Mesenteric fat pad (tissue), 1 donor: ENCODE measurements around the gene CXCR2. TPM values are rescaled to one million over a fixed set of nuclear protein-coding genes. Genes with fewer than 3 reads are reported as not detected.
"Not testable (repeated sequence)": the region's sequence is repeated elsewhere in the genome, so short reads cannot be mapped to it uniquely, and the experiment has no call there.

Experiments used
- DNase-seq: peaks from one replicate; pipeline ENCODE4 v3.0.0-alpha.2; 2020; ENCODE audit warnings: low spot score
- long read RNA-seq: library from polyadenylated mRNA; unstranded; transcript quantifications from one replicate; pipeline ENCODE4 v2.0.0, GENCODE V29; 2020
- total RNA-seq: library from RNA; stranded (reverse); fragmentation: NEBNext Ultra II Directional; extraction: Animal tissue kit (Norgen Biotek cat#: 25700); gene quantifications from one replicate; pipeline ENCODE4 v1.2.1, GENCODE V29; 2021
- donor health status: DM: yes; HTN: yes; CAD: no.

CXCR2 gene
- 9.9 TPM for total RNA-seq
- long read RNA-seq, transcript CXCR2-201 (3 exons, 2,879 nt), result major isoform, 5 of 14 reads
- long read RNA-seq, partial matches to known transcripts, result 0 of 14 reads
- long read RNA-seq, other reads (novel, unspliced or antisense), result 5 of 14 reads

DNA sequence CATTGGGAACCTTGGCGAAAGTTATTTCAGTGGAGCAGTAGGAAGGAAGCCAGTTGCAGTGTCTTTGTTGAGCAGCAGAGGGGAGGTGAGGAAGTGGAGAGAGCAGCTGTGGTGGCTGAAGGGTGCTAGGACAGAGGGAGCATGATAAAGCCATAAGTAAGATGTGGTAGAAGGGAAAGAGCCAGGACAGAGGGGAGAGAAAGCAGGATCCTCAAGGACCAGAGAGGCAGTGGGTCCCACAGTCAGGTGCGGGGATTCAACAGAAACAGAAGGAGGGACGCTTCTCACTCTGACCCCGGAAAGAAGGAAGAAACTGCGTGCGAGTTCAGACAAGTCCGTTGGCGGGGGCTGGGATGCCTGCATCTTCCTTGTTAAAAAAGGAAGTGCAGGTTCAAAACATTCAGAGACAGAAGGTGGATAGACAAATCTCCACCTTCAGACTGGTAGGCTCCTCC is at the start of gene CXCR2:
TSS of gene CXCR2 (plus strand) at position 403 of the 455 bp plus-strand sequence. CDS start 8,774 bp downstream, outside the sequence.
- no peak for DNase-seq

- peak; percentile 59 for DNase-seq
These were observed 48.2 kb upstream of the CXCR2 start for GRCh38 chr2:218077464-218078216.

GRCh38 chr2:218079943-218080913 is 45.6 kb upstream of the CXCR2 start:
- peak; percentile 67 for DNase-seq

DNA sequence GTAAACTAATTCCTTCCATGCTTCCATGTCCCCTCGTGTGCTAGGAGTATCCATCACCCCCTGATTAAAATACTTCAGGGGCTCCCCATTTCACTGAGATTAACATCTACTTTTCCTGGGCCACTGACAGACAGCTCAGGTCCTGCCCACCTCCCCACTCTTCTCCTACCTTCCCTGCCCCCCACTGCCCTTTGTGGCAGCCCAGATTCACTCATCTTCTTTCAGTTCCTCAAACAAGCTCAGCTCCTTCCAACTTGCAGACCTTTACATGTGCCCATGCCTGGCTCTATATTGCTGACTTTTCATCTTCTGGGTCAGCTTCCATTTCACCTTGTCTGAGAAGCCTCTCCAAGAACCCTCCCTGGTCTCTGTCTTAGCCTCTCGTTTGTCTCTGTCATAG is 44.8 kb upstream of the CXCR2 start:
- DNase-seq, result no peak

GRCh38 chr2:218081695-218082094 is 44.1 kb upstream of the CXCR2 start:
- DNase-seq, result peak; percentile 77

- peak; percentile 60 for DNase-seq
These were observed 43.1 kb upstream of the CXCR2 start for GRCh38 chr2:218082586-218083351.

DNA sequence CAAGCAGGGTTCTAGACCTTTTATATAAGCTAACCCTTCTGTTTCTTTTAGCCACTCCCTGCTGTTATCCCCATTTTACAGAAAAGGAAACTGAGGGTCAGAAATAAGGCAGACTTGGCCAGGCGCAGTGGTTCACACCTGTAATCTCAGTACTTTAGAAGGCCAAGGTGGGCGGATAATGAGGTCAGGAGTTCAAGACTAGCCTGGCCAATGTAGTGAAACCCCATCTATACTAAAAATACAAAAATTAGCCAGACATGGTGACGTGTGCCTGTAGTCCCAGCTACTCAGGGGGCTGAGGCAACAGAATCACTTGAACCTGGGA is 42.5 kb upstream of the CXCR2 start:
- no peak for DNase-seq

- DNase-seq, result no peak
These were observed 39.4 kb upstream of the CXCR2 start for GRCh38 chr2:218086478-218086877.

GRCh38 chr2:218089259-218089658 is 36.6 kb upstream of the CXCR2 start:
- no peak for DNase-seq

DNA sequence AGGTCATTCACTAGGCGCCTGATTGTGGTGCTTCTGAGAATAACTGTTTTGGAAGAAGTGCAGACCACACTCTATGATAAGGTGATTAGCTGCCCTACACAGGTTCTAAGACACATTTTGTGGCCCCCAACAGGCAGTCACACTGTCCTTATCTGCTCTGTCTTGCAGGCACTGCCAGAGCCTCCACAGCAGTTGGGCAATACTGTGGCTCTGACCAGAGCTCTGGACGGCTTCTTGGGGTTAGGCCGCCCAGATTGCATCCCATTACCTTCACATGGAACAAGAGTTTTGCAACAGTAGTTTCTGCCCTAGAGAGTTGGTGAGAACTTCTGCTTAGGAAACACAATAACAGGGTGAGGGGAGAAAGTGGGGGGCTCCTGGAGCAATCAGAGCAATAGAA is 34.1 kb upstream of the CXCR2 start:
- DNase-seq, result no peak

- no peak for DNase-seq
These were observed 31.9 kb upstream of the CXCR2 start for GRCh38 chr2:218093879-218094278.

- DNase-seq, result no peak
These were observed 30.0 kb upstream of the CXCR2 start for GRCh38 chr2:218095853-218096252.

- no peak for DNase-seq
These were observed 27.9 kb upstream of the CXCR2 start for GRCh38 chr2:218097975-218098374.

- DNase-seq, result not testable (repeated sequence)
These were observed 17.0 kb upstream of the CXCR2 start for GRCh38 chr2:218108834-218109233.

- not testable (repeated sequence) for DNase-seq
These were observed 4.0 kb upstream of the CXCR2 start for GRCh38 chr2:218121789-218122188.

GRCh38 chr2:218122286-218122685 is 3.5 kb upstream of the CXCR2 start:
- DNase-seq, result not testable (repeated sequence)

GRCh38 chr2:218123986-218124385 is 1.8 kb upstream of the CXCR2 start:
- no peak for DNase-seq

DNA sequence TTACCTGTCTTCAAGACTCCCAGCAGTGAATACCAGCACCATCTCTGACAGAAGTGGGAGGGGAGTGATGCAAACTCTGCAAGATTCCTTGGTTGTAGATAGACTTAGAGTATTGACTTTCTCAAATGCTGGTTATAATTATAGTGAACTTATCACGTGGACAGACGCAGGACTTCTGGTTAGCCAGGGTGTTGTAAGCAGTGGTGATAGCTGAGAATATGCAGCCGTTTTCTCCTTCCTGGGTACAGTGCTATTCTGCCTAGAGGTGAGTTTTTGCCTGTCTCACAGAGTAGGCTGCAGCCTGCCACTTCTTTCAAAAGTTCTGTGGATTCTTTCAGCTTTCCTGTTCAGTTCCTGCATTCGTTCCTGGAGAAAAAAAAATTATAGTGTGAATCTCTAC is 733 bp upstream of the CXCR2 start:
- DNase-seq, result no peak

- DNase-seq, result no peak
These were observed 2.2 kb downstream of the CXCR2 start for GRCh38 chr2:218127929-218128455.

DNA sequence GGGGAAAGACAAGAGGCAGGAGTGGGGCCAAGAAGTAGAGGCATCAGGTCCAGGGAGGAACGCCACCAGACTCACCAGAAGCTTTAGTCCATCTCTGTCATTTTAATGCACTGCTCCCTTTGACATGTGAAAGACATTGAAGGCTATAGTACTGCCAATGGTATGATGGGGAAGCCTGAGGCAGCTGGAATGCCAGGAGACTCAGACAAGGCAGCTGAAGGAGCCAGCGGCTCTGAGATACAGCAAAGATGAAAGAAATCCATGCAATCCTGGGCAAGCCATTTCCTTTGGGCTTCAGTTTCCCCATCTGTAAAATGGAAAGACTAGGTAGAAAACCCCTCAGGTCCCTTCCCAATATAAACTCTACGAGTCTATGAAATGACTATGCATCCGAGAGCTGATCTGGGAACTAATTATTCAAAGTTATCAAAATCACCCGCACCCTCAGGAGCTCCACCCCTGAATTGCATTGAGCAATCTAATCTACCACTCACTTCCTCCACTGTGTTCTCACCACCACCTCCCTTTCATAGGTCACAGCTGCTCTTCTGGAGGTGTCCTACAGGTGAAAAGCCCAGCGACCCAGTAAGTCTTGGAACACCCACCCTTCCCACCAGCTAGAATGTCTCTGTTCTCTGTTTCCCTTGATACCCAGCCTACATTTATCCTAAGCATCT is 3.1 kb downstream of the CXCR2 start:
- no peak for DNase-seq
